ENCODE data around the gene GPN2. TPM values are rescaled to one million over a fixed set of nuclear protein-coding genes. Genes with fewer than 3 reads are reported as not detected.

GPN2 gene
- total and polyA plus RNA-seq, 9 of the 15 experiments (the other 6 are each of a cell fraction or from before 2014, with no cell fraction given): 9.9 to 58.8 (median 20.4) TPM

GRCh38 chr1:26864610-26865480, 25.2 kb downstream of the GPN2 start (continued):
- peak; percentile 59; the same call in 1 of the 2 replicates for TF ChIP-seq CEBPG (CRISPR knock-in tag; IDR thresholded peaks at IDR 0.05)
- TF ChIP-seq CEBPG (tag; conservative IDR thresholded peaks at IDR 0.05 in 1 of 2, IDR thresholded peaks at IDR 0.05 in 1 of 2): no peak
- TF ChIP-seq TOE1 (IDR thresholded peaks at IDR 0.05; ENCODE audit: borderline replicate concordance): no peak
- 0 out of 2 replicates have a peak, but pooled peaks have one; percentile 76 for TF ChIP-seq TOE1 (CRISPR knock-in tag; IDR thresholded peaks at IDR 0.05; ENCODE audit: borderline replicate concordance, low read depth)
- TF ChIP-seq PRMT5 (CRISPR knock-in tag; IDR thresholded peaks at IDR 0.05): no peak; the same call in 1 of the 2 replicates
- TF ChIP-seq YY1 (IDR thresholded peaks at IDR 0.05; ENCODE audit: borderline replicate concordance in 1 of 3, control insufficient read depth in 1 of 3, extremely low read depth in 1 of 3, insufficient read depth in 3 of 3, insufficient read length in 1 of 3, insufficient replicate concordance in 2 of 3, low read depth in 1 of 3, low read length in 2 of 3): peak in 1 of 3 experiments; percentile 47
- peak; percentile 2; the same call in 1 of the 2 replicates for TF ChIP-seq HIVEP1 (CRISPR knock-in tag; IDR thresholded peaks at IDR 0.05)
- peak; percentile 19 for TF ChIP-seq CTCFL (IDR thresholded peaks at IDR 0.05; ENCODE audit: borderline replicate concordance, insufficient read depth, low read depth, low read length, poor library complexity, severe bottlenecking)
- TF ChIP-seq HDAC2 (IDR thresholded peaks at IDR 0.05): peak; percentile 11; the same call in 1 of the 2 replicates
- peak; percentile 43; the same call in 1 of the 2 replicates for TF ChIP-seq ZKSCAN1 (IDR thresholded peaks at IDR 0.05; ENCODE audit: low read depth, low read length)
- TF ChIP-seq MXI1 (IDR thresholded peaks at IDR 0.05; ENCODE audit: low read depth, low read length): peak; percentile 72
- 0 out of 2 replicates have a peak, but pooled peaks have one; percentile 33 for TF ChIP-seq SREBF1 (IDR thresholded peaks at IDR 0.05; ENCODE audit: borderline replicate concordance, low read depth, low read length)
- TF ChIP-seq CBFA2T3 (IDR thresholded peaks at IDR 0.05): no peak
- no peak for TF ChIP-seq TEAD4 (IDR thresholded peaks at IDR 0.05; ENCODE audit: low read length)
- no peak for TF ChIP-seq TEAD4 (CRISPR knock-in tag; IDR thresholded peaks at IDR 0.05; ENCODE audit: borderline replicate concordance)
- TF ChIP-seq NEUROD1 (IDR thresholded peaks at IDR 0.05; ENCODE audit: borderline replicate concordance, low read depth, low read length, partially characterized antibody): peak; percentile 93
- TF ChIP-seq NCOA2 (IDR thresholded peaks at IDR 0.05; ENCODE audit: partially characterized antibody in 2 of 2): no peak
- TF ChIP-seq FOXM1 (IDR thresholded peaks at IDR 0.05; ENCODE audit: low read depth): no peak
- TF ChIP-seq FOXM1 (CRISPR knock-in tag; IDR thresholded peaks at IDR 0.05; ENCODE audit: low read depth): peak; percentile 87; the same call in 1 of the 2 replicates
- peak; percentile 65; the same call in 1 of the 2 replicates for TF ChIP-seq OTX1 (CRISPR knock-in tag; IDR thresholded peaks at IDR 0.05)
- TF ChIP-seq ZNF561 (CRISPR knock-in tag; conservative IDR thresholded peaks at IDR 0.05): no peak
- peak in 1 of 2 experiments; percentile 87 for TF ChIP-seq MNT (conservative IDR thresholded peaks at IDR 0.05)

Measured in K562 (cell line).